Measurements from ENCODE around the gene DDX20. TPM values are rescaled to one million over a fixed set of nuclear protein-coding genes. Genes with fewer than 3 reads are reported as not detected.
A peak's percentile ranks its signal among the peaks of the same experiment; 100 is the strongest.

DDX20 gene
- total RNA-seq, 1 donor from 2014 or later = 18.1 TPM

GRCh38 chr1:111768023-111768422 lies 12.3 kb downstream of the DDX20 start:
- H3K27ac Mint-ChIP-seq = no peak overlapping the region
- H3K9me3 Mint-ChIP-seq = no peaks in the 10 kb centered on the region
- H3K36me3 Mint-ChIP-seq = peaks cover 9% of the 10 kb centered on the region
- TF ChIP-seq, protein P1, sequence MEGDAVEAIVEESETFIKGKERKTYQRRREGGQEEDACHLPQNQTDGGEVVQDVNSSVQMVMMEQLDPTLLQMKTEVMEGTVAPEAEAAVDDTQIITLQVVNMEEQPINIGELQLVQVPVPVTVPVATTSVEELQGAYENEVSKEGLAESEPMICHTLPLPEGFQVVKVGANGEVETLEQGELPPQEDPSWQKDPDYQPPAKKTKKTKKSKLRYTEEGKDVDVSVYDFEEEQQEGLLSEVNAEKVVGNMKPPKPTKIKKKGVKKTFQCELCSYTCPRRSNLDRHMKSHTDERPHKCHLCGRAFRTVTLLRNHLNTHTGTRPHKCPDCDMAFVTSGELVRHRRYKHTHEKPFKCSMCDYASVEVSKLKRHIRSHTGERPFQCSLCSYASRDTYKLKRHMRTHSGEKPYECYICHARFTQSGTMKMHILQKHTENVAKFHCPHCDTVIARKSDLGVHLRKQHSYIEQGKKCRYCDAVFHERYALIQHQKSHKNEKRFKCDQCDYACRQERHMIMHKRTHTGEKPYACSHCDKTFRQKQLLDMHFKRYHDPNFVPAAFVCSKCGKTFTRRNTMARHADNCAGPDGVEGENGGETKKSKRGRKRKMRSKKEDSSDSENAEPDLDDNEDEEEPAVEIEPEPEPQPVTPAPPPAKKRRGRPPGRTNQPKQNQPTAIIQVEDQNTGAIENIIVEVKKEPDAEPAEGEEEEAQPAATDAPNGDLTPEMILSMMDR (conservative IDR thresholded peaks at IDR 0.05) = no peak
- H3K4me1 Mint-ChIP-seq (ENCODE audit: unreplicated experiment) = peaks cover 4% of the 10 kb centered on the region
- no peak overlapping the region for H3K4me3 Mint-ChIP-seq
- no peaks in the 10 kb centered on the region for H3K27me3 Mint-ChIP-seq
- DNase-seq (ENCODE audit: extremely low spot score, unreplicated experiment) = no peak

DNA sequence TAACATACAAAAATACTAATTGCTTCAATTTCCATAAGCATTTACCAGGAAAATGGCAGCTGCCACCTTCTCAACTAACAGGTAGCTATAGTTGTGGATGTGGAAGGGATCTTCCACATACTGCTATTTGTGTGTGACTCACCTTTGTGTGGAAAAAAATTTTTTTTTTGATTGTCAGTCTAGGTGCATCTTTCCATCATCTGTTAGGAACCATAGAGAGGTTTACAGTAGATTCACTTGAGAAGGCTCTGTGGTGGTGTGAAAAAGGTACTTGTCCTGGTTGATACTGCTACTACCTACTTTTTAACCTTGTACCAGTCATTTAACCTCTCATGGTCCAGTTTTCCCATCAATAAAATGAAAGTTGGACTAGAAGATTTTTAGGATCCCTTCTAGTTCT lies 12.9 kb downstream of the DDX20 start:
- no peak overlapping the region for H3K27ac Mint-ChIP-seq
- no peaks in the 10 kb centered on the region for H3K27me3 Mint-ChIP-seq
- no peaks in the 10 kb centered on the region for H3K9me3 Mint-ChIP-seq
- TF ChIP-seq, protein P1 (conservative IDR thresholded peaks at IDR 0.05) = no peak
- DNase-seq (ENCODE audit: extremely low spot score, unreplicated experiment) = no peak
- H3K4me3 Mint-ChIP-seq = no peak overlapping the region
- H3K4me1 Mint-ChIP-seq (ENCODE audit: unreplicated experiment) = peaks cover 4% of the 10 kb centered on the region
- H3K36me3 Mint-ChIP-seq = peaks cover 8% of the 10 kb centered on the region

DNA sequence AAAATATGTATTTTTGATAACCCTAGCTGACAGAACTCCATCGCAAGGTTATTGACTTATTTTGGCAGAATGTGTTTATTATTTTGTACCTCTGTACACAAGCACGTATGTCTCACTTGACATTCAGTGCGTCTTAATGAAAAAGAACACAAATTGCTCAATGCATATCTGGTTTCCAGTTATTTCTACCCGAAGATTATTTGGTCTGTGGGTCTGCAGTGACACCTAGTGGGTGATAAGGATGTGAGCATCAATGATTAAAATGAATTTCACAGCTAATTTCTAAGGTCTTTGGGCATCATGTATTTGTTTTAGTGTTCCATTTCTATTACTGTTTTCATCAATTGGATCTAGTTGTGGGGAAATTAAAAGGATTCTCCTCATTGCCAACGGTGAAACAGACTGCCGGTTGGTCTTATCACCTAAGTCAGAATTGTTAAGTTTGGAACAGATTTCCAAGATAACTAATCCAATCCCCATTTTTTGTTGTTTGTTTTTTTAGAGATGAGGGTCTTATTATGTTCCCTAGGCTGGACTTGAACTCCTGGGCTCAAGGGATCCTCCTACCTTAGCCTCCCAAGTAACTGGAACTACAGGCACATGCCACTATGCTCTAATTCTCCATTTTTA lies 13.9 kb downstream of the DDX20 start:
- Mint-ChIP-seq H3K27me3 (no peaks in the 10 kb centered on the region), H3K9me3 (no peaks in the 10 kb centered on the region), H3K36me3 (peaks cover 8% of the 10 kb centered on the region), H3K27ac (no peak overlapping the region), H3K4me3 (no peak overlapping the region), H3K4me1 (ENCODE audit: unreplicated experiment) (peaks cover 4% of the 10 kb centered on the region)
- TF ChIP-seq, protein P1 (conservative IDR thresholded peaks at IDR 0.05) = peak; percentile 89
- DNase-seq (ENCODE audit: extremely low spot score, unreplicated experiment) = no peak

DNA sequence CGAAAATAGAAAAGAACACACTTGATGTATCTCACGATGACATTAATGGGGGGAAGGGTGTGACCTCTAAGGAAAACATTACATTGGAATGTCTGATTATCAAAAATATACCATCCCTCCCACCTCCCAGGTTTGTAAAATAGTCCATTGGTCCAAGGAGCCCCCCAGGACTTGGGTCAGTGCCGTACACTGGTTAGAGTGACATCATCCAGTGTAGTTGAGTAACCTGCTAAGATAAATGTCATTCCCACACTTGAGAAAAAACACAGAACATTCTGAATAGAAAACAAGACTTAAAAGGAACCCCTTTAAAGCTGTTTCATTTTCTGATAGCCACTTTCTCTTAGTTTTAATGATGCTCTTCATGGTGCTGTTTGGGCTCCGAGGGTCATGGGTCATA lies 15.2 kb downstream of the DDX20 start:
- TF ChIP-seq, protein P1 (conservative IDR thresholded peaks at IDR 0.05) = no peak

GRCh38 chr1:111775966-111776365 lies 20.3 kb downstream of the DDX20 start:
- no peaks in the 10 kb centered on the region for H3K4me1 Mint-ChIP-seq (ENCODE audit: unreplicated experiment)
- H3K27ac Mint-ChIP-seq = no peak overlapping the region
- peaks cover 12% of the 10 kb centered on the region for H3K27me3 Mint-ChIP-seq
- H3K9me3 Mint-ChIP-seq = no peaks in the 10 kb centered on the region
- no peak for DNase-seq (ENCODE audit: extremely low spot score, unreplicated experiment)
- no peak overlapping the region for H3K4me3 Mint-ChIP-seq
- H3K36me3 Mint-ChIP-seq = no peaks in the 10 kb centered on the region
- TF ChIP-seq, protein P1 (conservative IDR thresholded peaks at IDR 0.05) = no peak

More for the DNA sequence above, 15.2 kb downstream of the DDX20 start:
- Mint-ChIP-seq H3K27ac (no peak overlapping the region), H3K4me1 (ENCODE audit: unreplicated experiment) (peaks cover 4% of the 10 kb centered on the region), H3K9me3 (no peaks in the 10 kb centered on the region), H3K27me3 (no peaks in the 10 kb centered on the region), H3K36me3 (peaks cover 4% of the 10 kb centered on the region), H3K4me3 (no peak overlapping the region)
- no peak for DNase-seq (ENCODE audit: extremely low spot score, unreplicated experiment)
